Measurements from ENCODE around the gene TNNC1.

Gene TNNC1

DNA sequence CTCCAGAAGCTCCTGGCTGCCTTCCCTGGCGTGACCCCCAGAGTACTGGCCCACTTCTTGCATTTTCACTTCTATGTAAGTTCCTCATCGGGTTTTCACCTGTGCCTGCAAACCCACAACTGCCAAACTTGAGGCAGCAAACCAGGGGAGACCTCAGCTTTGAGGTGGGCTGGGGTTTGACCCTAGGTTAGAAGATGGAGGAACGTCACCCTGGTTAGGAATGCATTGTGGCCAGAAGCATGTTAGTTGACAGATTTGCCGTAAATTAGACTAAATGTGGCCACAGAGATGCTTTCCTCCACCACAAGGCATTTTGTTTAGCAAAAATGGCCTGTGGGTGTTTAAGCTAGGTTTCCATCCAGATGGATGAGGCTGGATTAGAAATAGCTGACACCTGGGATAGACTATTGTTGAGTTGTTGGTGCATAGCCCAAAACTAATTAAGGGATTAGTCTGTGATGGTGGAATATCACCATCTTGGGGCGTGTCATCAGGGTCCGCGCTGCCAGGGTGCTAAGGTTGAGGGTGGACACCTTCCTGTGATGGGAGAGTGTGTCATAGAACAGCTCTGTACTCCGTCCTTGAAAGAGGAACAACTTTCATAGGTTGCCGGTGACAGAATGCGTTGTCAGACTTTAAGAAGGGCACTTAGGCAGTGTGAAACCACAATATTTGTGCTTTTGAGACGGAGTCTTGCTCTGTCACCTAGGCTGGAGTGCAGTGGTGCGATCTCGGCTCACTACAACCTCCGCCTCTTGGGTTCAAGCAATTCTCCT lies 5.1 kb upstream of the TNNC1 start:
- DNase-seq (ENCODE audit: low read depth, low spot score): no peak

DNA sequence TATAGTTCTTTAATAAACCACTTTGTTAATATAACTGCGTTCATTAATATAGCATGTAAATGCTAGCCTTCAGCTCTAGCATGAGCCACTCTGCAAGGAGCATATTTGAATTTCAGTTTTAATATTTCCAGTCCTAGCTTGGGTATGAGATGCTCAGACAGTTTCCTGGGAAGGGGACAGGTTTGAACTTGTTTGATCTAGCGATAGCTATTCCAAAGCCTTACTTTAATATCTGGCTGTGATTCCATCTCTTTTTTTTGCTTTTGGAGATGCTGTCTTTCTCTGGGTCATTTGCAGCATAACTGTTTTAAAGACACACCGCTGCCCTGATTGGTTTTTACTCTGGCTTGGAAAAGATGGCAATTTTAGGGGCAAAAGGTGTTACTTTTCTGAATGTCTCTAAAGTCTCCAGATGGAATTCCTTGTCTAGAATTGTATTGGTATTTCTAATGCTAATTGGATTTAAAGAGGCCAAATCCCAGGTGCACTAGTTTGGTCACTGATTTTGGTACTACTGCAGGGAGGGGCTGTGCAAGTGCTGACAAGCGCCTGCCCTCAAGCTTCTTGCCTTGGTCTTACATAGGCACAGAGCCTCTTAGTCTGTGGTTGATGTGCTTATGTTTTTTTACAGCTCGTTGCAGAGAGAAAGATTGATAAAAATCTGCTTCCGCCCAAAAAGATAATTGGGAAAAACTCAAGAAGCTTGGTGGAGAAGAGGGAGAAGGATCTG lies 4.4 kb upstream of the TNNC1 start:
- no peak for DNase-seq (ENCODE audit: low read depth, low spot score)

DNA sequence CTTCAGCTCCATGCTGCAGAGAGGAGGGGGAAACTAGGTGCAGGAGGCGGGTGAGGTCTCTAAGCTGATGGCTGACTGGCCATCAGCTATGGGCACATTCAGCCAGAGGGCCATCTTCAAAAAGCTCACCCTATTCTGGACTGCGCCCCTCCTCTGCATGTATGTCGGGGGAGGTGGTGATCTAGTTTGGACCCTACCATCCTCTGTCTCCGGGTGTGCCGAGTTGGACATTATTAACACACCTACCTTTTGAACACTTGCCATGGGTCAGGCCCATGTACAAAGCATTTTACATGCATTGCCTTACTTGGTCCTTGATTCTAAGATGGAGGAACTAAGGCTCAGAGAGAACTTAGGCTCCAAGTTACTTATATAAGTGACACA lies 3.0 kb upstream of the TNNC1 start:
- DNase-seq (ENCODE audit: low read depth, low spot score): no peak

DNA sequence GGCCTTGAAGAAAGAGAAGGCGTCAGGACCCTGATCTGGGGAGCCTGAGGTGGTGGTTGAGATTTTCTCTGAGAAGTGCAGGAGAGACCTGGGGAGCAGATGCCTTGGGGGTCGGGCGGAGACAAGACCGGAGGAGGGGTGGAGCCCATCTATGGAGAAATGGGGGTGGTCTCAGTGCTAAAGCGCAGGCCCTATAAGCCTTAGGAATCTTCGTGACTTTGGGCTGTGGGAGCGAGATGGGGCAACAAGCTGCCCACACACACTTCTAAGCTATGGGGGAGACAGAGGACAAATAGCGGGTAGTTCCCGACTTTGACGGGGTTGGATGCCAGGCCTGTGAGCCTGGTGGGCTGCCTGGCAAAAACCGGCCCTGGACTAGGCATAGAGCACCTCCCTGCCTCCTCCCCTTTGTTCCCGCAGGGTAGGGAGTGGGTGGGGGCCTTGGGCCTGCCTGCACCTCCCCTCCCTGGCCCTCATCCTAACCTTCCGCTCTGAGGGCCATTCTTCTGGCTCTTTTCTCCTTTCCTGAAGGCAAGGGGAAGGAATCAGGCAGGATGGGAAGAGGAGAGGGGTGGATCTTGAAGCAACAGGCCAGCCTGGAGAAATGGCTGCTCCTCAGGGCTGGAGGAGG lies 2.4 kb upstream of the TNNC1 start:
- DNase-seq (ENCODE audit: low read depth, low spot score): no peak

DNA sequence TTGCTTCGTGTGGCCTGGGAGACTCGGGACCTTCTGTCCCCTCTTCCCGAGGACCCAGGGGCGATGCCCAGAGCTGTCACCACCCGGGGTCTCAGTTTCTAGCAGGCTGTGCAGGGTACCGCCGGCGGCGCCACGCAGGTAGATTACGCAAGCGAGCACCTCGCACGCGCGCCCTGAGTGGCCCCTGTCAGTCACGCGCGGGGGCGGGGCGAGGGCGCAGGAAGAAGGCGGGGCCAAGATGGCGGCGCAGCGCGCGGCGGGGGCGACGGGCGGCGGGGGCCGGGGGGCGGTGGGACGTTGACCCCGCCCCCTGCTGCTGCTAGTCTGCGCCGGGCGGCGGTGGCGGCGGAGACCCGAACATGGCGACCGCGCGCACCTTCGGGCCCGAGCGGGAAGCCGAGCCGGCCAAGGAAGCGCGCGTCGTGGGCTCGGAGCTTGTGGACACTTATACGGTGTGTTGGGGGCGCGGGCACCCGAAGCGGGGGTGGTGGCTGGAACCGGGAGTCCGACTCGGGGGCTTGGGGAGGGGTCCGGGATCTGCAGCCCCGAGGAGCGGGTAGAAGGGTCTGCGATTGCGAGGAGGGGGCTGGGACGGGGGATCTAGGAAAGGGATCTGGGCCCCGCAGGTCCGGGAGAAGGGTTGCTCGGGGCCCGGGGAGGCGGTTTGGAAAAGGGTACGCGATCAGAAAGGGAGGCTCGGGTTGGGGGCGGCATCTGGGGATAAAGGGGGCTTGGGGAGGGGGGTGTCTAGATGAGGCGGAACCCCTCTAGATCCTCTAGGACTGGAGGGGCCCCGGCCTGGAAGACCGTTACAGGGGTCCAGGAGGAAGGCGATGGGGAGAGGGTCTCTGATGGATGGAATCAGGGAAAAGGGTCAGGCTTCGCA lies 1.7 kb upstream of the TNNC1 start, which contains the start of gene NISCH:
Gene NISCH, plus strand, starts transcription at position 322 of the 886 bp plus-strand sequence. Its CDS starts 38 bp downstream, at position 360.
- no peak for DNase-seq (ENCODE audit: low read depth, low spot score)

DNA sequence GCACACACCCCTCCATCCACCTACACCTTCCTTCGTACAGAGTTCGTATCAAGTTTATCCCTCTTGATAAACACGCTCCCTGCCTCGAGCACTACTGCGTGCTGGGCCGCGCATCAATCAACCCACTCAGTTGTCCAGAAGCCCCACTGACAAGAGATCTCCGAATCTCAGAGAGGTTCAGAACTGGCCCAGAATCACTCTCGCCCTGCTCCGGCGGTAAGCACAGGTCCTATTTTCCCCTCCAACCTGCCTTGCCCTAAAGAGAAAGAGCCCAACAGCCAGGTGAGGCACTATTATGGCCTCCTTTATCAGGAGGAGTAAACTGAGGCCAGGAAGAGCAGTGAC lies 1.1 kb upstream of the TNNC1 start:
- no peak for DNase-seq (ENCODE audit: low read depth, low spot score)

GRCh38 chr3:52454250-52454937 lies 553 bp upstream of the TNNC1 start:
- no peak for DNase-seq (ENCODE audit: low read depth, low spot score)

DNA sequence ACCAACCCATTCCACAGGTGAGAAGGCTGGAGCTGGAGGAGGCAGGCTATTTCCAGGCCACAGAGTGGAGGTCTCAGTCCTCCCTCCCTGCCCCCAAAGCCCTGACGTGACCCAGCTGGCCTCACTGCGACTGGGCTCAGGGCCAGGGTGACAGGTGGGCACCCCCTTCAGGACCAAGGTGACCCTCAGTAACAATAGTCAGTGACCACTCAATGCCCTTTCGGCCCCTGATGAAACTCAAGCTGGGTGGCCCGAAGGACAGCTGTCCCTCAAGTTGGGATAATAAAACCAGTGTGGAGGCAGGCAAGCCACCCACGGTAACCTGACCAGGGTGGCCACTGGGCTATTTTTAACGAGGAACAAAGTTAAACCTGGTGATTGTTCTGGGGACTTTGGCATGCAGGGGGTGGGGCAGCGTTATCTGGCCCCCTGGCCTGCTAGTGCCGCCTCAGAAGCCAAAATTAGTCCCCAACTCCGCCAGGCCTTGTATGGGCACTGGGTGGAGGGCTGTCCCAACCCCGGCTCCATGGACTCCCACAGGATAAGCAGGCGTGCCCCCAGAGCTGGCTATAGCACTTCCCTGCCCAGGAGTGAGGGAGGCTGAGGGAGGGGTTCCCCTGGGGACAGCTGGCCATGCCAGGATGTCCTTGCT lies 1.1 kb downstream of the TNNC1 start:
- DNase-seq (ENCODE audit: low read depth, low spot score): no peak

DNA sequence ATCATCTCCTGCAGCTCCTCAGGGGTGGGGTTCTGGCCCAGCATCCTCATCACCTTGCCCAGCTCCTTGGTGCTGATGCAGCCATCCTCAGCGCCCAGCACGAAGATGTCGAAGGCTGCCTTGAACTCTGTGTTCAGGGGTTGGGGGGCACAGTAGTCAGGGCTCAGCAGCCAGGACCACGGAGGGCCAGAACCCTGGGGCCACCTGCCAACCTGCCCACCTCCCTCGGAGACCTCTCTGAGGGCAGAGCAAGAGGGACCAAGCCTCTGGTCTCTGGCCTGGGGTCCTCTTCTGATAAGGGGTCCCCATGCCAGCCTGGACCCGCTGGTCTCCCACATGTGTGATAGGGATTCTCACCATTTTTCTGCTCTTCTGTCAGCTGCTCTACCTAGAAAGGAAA lies 1.7 kb downstream of the TNNC1 start:
- no peak for DNase-seq (ENCODE audit: low read depth, low spot score)

DNA sequence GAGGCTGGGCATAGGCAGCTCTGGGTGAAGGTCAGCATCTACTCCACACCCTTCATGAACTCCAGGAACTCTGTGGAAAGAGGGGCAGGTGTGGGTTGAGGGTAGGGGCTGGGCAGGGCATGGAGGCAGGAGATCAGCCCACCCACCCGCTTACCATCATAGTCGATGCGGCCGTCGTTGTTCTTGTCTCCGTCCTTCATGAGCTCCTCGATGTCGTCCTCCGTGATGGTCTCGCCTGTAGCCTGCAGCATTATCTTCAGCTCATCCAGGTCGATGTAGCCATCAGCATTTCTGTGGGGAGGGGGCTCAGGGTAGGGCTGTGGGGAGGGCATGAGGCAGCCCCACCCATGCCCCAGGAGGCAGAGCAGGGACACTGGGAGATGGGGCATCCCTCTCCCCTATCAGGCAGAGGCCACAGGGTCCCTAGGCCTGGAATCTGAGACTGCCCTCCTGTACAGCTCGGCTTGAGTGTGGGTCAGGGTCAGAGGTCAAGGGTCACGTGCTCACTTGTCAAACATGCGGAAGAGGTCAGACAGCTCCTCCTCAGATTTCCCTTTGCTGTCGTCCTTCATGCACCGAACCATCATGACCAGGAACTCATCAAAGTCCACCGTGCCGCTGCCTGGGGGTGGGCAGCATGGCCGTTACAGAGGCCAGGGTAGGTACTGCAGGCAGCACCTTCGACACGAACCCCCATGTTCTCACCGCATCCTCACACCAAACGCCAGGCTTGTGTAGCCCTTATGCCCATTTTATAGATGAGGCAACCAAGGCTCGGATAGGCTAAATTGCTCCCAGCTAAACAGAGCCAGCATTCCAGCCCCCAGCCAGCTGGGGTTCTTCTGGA lies 2.4 kb downstream of the TNNC1 start:
- no peak for DNase-seq (ENCODE audit: low read depth, low spot score)

DNA sequence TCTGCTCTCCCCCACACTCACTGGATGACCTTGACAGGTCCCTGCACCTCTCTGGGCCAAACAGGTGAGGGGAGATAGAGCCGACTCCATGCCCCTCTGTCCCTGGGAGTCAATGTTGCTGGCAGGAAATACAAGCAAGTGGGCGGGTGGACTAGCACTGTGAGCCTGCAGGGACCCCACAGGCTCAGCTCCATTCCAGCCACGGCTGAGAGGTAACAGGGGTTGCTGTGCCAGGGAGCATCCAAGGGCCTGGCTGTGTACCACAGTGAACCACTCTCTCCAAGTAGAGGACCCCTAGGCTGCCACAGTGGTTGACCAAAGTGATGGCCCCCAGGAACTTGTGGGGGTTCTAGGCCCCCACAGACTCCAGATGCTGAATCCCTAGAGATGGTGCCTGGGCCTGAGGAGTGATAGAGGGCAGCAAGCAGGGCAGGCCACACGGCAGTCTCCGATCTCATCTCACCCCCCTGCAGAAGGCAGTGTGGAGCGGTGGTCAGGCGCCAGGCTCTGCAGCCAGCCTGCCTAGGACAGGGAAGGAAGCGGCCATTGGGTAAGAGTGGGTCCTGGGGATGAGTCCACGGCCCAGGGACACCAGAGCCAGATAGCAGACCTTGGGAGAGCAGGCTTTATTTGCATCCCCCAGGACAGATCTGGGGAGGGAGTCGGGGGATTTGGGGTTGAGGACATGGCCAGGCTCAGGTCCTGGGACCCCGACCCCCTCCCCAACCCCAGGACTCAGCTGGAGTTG lies 3.2 kb downstream of the TNNC1 start:
- no peak for DNase-seq (ENCODE audit: low read depth, low spot score)

DNA sequence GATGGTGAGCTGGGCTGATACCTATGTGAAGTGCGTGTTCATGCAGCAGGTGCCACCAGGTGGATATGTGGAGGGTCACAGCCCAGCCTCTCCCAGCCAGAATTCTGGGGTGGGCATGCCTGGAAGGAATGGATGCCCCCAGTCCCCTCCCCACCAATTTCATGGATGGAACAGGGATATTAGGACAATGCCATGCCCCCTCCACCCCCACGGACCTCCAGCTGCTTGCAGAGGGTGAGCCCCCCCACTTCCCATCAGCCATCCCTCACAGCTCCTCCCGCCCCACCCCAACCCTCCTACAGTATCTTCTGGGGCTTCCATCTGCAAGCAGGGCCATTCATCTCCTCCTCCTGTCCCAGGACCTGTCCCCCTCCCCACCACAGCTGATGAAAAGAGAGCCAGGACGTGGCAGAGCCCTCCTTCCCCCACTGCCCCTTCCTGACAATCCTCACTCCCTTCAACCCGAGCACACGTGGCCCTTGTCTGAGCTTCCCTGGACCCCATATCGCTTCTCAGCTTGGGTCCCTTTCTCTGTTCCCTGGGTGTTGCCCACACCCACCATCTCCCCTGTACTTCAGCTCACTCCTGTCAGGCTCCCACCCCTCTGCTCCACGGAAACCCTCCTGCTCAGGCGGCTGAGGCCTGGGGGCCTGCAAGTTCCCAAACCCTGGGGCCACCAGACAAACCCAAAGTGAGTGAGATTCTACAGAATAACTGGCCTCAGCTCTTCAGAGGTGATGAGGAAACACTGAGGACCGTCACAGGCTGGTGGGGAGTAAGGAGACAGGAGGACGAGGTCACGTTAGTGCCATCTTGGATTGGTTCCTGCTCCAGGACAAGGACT lies 6.1 kb downstream of the TNNC1 start:
- no peak for DNase-seq (ENCODE audit: low read depth, low spot score)

DNA sequence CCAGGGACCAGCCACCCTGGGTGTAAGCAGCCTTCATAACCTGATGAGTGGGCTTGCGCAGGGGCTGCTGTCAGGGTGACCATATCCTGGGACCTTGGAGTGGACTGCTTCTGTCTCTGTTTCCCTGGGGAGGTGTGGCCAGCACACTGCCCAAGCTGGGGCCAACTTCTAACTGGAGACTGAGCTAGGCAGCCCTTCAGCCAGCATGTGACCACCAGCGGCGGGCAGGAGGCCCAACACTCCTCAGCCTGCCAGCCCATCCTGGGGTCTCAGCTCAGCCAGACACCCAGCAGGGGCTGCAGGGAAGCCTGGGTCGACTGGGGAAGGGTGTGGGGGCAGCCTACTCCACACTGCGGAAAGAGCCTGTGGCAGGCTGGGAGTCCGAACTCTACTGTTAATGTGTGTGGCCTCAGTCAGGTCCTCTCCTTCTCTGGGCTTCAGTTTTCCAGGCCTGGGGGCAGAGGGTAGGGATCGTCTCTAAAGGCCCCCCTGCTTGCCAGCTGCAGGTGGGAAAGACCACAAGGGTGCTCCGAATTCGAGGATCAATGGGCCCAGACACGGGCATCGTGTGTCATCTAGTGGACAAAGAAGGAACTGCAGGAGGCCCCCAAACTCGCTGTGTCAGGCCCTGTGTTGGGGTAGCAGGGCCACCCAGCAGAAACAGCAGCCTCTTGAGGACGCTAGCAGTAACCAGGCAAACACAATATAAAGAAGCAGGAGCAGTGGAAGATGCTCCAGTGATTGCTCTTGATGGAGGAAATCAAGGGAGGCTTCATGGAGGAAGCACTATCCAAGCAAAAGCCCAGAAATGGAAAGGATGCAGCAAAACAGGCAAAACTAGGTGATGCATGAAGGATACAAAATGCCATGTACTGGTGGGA lies 7.0 kb downstream of the TNNC1 start:
- peak; percentile 61 for DNase-seq (ENCODE audit: low read depth, low spot score)

- no peak for DNase-seq (ENCODE audit: low read depth, low spot score)
Measured at GRCh38 chr3:52446042-52446441, 7.8 kb downstream of the TNNC1 start.

- DNase-seq (ENCODE audit: low read depth, low spot score): peak; percentile 38
Measured at GRCh38 chr3:52444860-52445793, 8.7 kb downstream of the TNNC1 start, which contains the start of gene SEMA3G. SEMA3G (minus strand) TSS chr3:52445103; CDS start chr3:52445027, 76 bp downstream.
